Suprapubic skin (tissue), 4 donors: ENCODE results near the gene CEACAM1. TPM values are rescaled to one million over a fixed set of nuclear protein-coding genes. Genes with fewer than 3 reads are reported as not detected.
"Not testable (repeated sequence)": the region's sequence is repeated elsewhere in the genome, so short reads cannot be mapped to it uniquely, and the experiment has no call there.

ENCODE experiments used
- DNase-seq, 2 donors: peaks; one replicate each; pipeline ENCODE4 v3.0.0-alpha.2; 2019; ENCODE audit warnings: low spot score in 2 of 2
- H3K27ac ChIP-seq: fragments of 200-600 bp; sonication (generic); one replicate; pipeline ENCODE4 v1.5.1; 2019
- H3K27me3 ChIP-seq: fragments of 200-600 bp; sonication (generic); one replicate; pipeline ENCODE4 v1.5.1; 2019
- H3K36me3 ChIP-seq: fragments of 200-600 bp; sonication (generic); one replicate; pipeline ENCODE4 v1.5.1; 2019
- H3K4me1 ChIP-seq: fragments of 200-600 bp; sonication (generic); one replicate; pipeline ENCODE4 v1.5.1; 2019
- H3K4me3 ChIP-seq: fragments of 200-600 bp; sonication (generic); one replicate; pipeline ENCODE4 v1.5.1; 2019; ENCODE audit warnings: mild to moderate bottlenecking
- H3K9me3 ChIP-seq: fragments of 200-600 bp; sonication (generic); one replicate; pipeline ENCODE4 v1.5.1; 2019
- EP300 ChIP-seq: sonication (generic); formaldehyde crosslinking; IDR thresholded peaks from one replicate; pipeline ENCODE4 v1.6.1; 2017; ENCODE audit warnings: antibody characterized with exemption
- POLR2A ChIP-seq, 2 donors: fragments of 450-650 bp; IDR thresholded peaks; one replicate each; pipeline ENCODE4 v1.6.1; 2017; ENCODE audit warnings: antibody characterized with exemption in 2 of 2, mild to moderate bottlenecking in 2 of 2, moderate library complexity in 2 of 2
- POLR2AphosphoS5 ChIP-seq, 3 donors: sonication (generic); formaldehyde crosslinking; IDR thresholded peaks; one replicate each; pipeline ENCODE4 v1.6.1; 2017; ENCODE audit warnings: antibody characterized with exemption in 3 of 3
- WGBS: methylation state at CpG from one replicate; pipeline ENCODE4 v1.1.5; 2018; 5-methylcytosine and 5-hydroxymethylcytosine counted together
- total RNA-seq, 4 donors: library from RNA; depleted of rRNA; stranded (reverse); fragments of >200 nt; gene quantifications; one replicate each; pipeline ENCODE4 v1.1.0, GENCODE V29; 2016
- TF ChIP-seq, protein P1 (sequence below), 2 donors: fragments of 200-600 bp in 1 of 2; fragments of 450-650 bp in 1 of 2; sonication (generic) in 1 of 2; IDR thresholded peaks; one replicate each; pipeline ENCODE4 v1.5.1; 2016 to 2019; ENCODE audit warnings: antibody characterized with exemption in 2 of 2, mild to moderate bottlenecking in 1 of 2, moderate library complexity in 1 of 2

The CEACAM1 gene
- total RNA-seq, 4 donors from 2014 or later, result 2.0 to 9.9 (median 3.9) TPM

DNA sequence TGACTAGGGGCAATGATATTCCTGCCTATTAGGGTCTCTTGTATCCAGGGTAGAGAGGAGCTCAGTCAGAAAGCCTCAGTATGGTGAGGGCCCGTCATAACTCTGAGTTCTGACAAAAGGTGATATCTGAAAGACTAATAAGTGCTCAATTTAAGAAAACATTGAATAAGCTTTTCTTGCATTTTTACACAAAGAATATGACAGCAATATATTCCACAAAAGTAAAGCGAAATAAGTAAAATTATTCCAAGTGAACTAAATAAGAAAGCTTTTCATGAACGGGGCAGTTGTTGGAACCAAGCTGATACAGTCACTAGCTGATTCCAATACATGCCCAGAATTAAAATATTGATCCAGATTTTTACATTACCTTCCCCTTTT, 40.5 kb downstream of the CEACAM1 start:
- H3K4me3 ChIP-seq, result no peak overlapping the region
- no peak overlapping the region for H3K27ac ChIP-seq
- no peaks in the 10 kb centered on the region for H3K9me3 ChIP-seq
- no peaks in the 10 kb centered on the region for H3K27me3 ChIP-seq
- WGBS, result 97% methylated on average over 3 of the region's 3 CpGs
- H3K36me3 ChIP-seq, result no peaks in the 10 kb centered on the region
- TF ChIP-seq, protein P1, sequence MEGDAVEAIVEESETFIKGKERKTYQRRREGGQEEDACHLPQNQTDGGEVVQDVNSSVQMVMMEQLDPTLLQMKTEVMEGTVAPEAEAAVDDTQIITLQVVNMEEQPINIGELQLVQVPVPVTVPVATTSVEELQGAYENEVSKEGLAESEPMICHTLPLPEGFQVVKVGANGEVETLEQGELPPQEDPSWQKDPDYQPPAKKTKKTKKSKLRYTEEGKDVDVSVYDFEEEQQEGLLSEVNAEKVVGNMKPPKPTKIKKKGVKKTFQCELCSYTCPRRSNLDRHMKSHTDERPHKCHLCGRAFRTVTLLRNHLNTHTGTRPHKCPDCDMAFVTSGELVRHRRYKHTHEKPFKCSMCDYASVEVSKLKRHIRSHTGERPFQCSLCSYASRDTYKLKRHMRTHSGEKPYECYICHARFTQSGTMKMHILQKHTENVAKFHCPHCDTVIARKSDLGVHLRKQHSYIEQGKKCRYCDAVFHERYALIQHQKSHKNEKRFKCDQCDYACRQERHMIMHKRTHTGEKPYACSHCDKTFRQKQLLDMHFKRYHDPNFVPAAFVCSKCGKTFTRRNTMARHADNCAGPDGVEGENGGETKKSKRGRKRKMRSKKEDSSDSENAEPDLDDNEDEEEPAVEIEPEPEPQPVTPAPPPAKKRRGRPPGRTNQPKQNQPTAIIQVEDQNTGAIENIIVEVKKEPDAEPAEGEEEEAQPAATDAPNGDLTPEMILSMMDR (IDR thresholded peaks at IDR 0.05), result no peak
- no peaks in the 10 kb centered on the region for H3K4me1 ChIP-seq
- no peak for DNase-seq

DNA sequence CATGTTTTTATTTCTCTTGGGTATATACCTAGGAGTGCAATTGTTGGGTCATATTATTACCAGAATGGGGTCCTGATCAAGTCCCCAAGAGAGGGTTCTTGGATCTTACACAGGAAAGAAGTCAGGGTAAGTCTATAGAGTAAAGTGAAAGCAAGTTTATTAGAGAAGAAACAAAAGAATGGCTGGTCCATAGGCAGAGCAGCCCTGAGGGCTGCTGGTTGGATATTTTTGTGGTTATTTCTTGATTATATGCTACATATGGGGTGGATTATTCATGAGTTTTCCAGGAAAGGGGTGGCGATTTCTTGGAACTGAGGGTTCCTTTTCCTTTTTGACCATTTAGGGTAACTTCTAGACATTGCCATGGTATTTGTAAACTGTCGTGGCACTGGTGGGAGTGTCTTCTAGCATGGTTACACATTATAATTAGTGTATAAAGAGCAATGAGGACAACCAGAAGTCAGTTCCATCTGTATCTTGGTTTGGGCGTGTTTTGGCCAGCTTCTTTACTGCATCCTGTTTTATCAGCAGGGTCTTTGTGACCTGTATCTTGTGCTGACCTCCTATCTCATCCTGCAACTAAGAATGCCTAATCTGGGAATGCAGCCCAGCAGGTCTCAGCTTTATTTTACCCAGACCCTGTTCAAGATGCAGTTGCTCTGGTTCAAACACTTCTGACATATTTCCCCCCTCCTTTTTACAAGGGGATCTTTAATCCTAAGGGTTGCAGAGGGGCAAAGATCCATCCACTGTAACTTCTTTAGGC, 41.1 kb downstream of the CEACAM1 start:
- Histone ChIP-seq H3K27ac (no peak overlapping the region), H3K4me3 (no peak overlapping the region), H3K4me1 (no peaks in the 10 kb centered on the region), H3K36me3 (no peaks in the 10 kb centered on the region), H3K9me3 (no peaks in the 10 kb centered on the region), H3K27me3 (no peaks in the 10 kb centered on the region)
- TF ChIP-seq POLR2AphosphoS5 (IDR thresholded peaks at IDR 0.05) (no peak), POLR2A (IDR thresholded peaks at IDR 0.05) (no peak), EP300 (no peak)
- TF ChIP-seq, protein P1 (IDR thresholded peaks at IDR 0.05), result no peak
- no peak for DNase-seq
- WGBS, result 71% methylated on average over 3 of the region's 3 CpGs

DNA sequence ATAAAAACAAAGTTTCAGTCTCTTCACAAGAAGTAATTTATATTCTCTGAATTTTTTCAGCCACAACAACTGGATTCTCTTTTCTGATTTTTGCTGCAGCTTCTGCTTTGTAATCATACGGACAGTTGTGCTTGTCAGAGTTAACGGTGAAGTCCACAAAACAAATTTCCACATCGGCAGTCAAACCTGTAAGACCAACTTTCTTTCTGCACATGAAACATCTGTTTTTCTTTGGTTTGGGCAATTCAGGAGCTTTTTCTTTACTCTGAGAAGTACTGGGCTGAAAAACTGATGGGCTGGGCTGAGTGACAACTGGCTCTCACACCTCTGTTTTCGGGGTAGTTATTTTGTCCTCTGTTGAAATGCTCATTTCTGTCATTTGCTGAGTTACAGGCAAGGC, 43.2 kb downstream of the CEACAM1 start:
- not testable (repeated sequence) for H3K36me3 ChIP-seq, DNase-seq, H3K27ac ChIP-seq, H3K4me1 ChIP-seq, H3K9me3 ChIP-seq, H3K4me3 ChIP-seq, H3K27me3 ChIP-seq
- WGBS, result 57% methylated on average over 4 of the region's 4 CpGs

DNA sequence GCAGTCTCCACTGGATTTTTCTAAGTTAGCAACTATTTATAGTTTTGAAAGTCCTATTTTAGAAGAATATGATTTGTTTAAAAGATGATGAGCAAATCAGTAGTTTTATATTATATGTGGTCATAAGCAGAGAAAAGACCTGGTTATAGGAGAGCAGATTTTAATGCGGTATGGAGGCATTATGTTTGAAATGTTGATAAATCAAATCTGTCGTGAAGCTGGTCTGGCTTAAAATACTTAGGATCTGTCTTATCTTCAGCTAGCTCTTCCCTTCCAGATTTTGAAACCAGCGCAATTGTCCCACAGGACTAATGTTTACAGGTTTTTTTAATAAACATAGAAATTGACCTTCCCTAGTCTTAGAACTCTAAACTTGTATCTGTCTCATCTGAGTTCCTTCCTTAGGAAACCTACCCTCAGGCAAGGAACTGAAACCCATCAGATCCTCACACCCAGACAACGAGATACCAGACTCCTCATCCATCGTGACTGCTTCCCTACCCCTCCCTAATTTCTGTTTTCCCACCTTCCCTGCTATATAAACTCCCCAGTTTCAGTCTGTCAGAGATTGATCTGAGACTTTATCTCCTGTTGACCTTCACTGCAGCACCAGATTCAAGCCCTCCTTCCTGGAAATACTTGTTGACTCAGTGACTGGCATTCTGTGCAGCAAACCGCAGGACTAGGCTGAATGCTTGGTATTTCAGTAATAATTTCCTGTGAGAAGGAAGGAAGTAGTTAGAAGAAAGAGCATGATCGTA, 47.8 kb downstream of the CEACAM1 start:
- Histone ChIP-seq H3K4me1 (no peaks in the 10 kb centered on the region), H3K27ac (no peak overlapping the region), H3K27me3 (no peaks in the 10 kb centered on the region), H3K36me3 (no peaks in the 10 kb centered on the region), H3K9me3 (no peaks in the 10 kb centered on the region), H3K4me3 (no peak overlapping the region)
- DNase-seq, result no peak
- 40% methylated on average over 7 of the region's 7 CpGs for WGBS
- TF ChIP-seq, protein P1 (IDR thresholded peaks at IDR 0.05), result no peak
- no peak for TF ChIP-seq EP300
- TF ChIP-seq POLR2A (IDR thresholded peaks at IDR 0.05), result no peak
- no peak for TF ChIP-seq POLR2AphosphoS5 (IDR thresholded peaks at IDR 0.05)

DNA sequence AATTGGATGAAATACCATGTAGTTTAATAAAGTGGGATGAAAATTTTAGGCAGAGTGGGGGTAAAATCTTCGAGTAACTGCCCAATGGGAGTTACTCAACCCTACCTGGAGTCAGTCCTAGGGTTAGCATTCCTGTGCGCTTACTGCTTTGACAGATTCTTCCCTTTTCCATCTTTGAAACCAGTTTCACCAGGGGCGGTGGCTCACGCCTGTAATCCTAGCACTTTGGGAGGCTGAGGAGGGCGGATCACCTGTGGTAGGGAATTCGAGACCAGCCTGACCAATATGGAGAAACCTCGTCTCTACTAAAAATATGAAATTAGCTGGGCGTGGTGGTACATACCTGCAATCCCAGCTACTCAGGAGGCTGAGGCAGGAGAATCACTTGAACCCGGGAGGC, 48.5 kb downstream of the CEACAM1 start:
- Histone ChIP-seq H3K4me1 (no peaks in the 10 kb centered on the region), H3K36me3 (no peaks in the 10 kb centered on the region), H3K27me3 (no peaks in the 10 kb centered on the region), H3K27ac (no peak overlapping the region), H3K4me3 (no peak overlapping the region), H3K9me3 (no peaks in the 10 kb centered on the region)
- TF ChIP-seq, protein P1 (IDR thresholded peaks at IDR 0.05), result no peak
- no peak for TF ChIP-seq POLR2AphosphoS5 (IDR thresholded peaks at IDR 0.05)
- no peak for TF ChIP-seq EP300
- no peak for TF ChIP-seq POLR2A (IDR thresholded peaks at IDR 0.05)
- 92% methylated on average over 9 of the region's 9 CpGs for WGBS
- DNase-seq, result no peak
